GM19463 (cell line): ENCODE measurements around the gene MRPS30.
"Not testable (repeated sequence)": the region's sequence is repeated elsewhere in the genome, so short reads cannot be mapped to it uniquely, and the experiment has no call there.

Experiments
- ATAC-seq: cut with Tn5 transposase; IDR thresholded peaks from one replicate; pipeline ENCODE4 v1.9.1; 2021; ENCODE audit warnings: mild to moderate bottlenecking, moderate library complexity; ENCODE audit not compliant: unreplicated experiment

The MRPS30 gene

GRCh38 chr5:44808435-44809214, at the start of gene MRPS30:
MRPS30 (plus strand) TSS chr5:44808947; CDS start chr5:44808963, 16 bp downstream.
- ATAC-seq: peak; percentile 96

GRCh38 chr5:44769200-44769876, 39.4 kb upstream of the MRPS30 start:
- no peak for ATAC-seq

GRCh38 chr5:44769877-44770209, 38.9 kb upstream of the MRPS30 start:
- ATAC-seq: no peak

DNA sequence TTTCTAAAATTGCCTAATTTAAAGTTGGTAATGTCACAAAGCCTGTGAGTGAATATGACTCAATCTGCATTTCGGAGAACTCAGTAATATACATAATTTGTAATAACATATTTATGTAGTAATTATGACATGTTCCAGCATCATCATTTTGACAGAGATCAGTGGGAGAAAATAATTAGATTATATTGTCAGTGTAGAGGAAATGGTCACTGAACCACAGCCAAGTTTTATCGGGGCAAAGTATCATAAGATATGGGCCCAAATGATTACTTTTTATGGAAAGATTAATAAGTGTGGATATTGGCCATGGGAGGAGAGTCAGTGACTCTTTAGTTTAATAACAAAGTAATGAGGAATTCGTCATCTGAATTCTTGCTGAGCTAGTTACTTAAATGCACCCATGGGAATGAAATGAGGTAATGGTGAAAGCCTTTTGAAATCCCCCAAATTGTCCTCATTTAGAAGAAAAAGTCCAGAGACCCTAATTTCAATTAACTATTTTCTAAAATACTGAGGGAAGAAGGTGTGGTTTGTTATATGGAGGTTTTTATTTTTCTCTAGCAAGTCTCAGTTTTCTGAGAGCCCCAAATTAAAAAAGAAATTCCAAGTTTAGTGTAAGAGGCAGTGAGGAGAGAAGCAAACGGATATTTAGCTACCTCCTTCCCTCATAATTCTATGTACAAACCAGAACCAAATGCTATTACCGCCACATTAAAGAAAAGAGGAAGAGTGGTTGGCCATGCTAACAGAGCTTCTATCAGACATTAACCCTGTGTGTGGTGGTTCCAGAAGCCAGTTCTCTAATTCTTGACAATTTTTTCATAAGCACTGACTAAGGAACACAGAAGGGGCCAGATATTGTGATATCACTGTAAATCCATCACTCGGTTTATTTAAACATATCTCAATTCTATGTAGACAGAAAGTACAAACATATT, 37.7 kb upstream of the MRPS30 start:
- ATAC-seq: no peak

DNA sequence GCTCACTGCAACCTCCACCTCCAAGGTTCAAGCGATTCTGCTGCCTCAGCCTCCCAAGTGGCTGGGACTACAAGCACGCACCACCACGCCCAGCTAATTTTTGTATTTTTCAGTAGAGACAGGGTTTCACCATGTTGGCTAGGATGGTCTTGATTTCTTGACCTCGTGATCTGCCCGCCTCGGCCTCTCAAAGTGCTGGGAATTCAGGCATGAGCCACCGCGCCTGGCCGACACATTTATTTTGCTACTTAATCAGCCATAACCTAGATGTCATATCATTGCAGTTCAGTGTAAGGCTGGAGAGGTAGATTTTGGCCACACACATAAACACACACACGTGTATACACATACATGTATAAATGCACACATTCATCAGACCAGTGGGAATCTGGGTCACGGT, 36.4 kb upstream of the MRPS30 start:
- ATAC-seq: not testable (repeated sequence)

DNA sequence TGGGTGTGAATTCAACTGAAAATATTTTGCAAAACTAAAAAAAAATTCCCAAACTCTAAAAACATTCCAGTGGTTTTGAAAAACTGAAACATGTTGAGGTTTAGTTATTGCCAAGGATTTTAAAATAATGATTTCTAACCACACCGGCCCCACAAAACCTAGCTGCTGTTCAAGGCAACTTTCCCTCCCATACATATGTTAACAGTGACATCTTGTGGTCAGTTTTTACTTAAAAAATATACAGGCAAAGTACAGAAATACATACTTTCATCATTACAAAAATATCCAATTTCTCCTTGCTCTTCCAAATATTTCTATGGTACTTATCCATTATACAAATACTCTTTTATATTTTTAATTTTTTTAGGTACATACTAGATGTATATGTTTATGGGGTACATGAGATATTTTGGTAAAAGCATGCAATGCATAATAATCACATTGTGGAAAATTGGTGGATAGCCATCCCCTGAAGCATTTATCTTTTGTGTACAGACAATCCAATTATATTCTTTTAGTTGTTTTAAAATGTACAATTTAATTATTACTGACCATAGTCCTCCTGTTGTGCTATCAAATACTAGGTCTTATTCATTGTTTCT, 34.4 kb upstream of the MRPS30 start:
- ATAC-seq: peak; percentile 55

DNA sequence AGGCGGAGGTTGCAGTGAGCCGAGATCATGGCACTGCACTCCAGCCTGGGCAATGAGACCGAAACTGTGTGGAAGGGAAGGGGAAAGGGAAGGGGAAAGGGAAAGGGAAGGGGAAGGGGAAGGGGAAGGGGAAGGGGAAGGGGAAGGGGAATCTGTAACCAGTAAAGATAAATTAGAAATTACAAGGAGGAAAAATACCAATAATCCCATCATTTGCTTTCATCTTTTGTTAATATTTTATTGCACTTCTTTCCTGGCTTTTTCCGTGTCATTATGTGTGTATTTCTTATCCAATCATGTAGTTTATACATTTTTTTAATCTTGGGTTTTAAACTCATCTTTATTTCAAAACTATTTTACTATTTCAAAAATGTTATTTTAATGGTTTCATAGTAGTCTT, 29.6 kb upstream of the MRPS30 start:
- ATAC-seq: no peak

- no peak for ATAC-seq
Observed at GRCh38 chr5:44783634-44784315, 25.0 kb upstream of the MRPS30 start.

DNA sequence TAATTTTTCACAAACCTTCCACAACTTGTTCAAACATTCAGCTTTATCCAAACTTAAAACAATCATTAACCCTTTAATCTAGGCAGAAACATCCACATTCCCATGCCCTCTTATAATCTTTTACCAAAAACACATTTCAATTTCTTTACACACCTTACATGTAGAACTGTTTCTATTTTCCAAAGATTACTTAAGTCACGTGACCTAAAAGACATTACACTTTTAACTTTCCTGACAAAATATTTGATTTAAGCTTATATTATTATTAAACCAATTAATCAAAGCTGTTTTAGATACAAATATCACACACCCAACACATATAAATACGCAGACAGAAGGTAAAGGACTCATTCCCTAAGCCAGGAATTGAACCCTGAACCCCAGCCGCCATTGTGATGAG, 21.0 kb upstream of the MRPS30 start:
- no peak for ATAC-seq

DNA sequence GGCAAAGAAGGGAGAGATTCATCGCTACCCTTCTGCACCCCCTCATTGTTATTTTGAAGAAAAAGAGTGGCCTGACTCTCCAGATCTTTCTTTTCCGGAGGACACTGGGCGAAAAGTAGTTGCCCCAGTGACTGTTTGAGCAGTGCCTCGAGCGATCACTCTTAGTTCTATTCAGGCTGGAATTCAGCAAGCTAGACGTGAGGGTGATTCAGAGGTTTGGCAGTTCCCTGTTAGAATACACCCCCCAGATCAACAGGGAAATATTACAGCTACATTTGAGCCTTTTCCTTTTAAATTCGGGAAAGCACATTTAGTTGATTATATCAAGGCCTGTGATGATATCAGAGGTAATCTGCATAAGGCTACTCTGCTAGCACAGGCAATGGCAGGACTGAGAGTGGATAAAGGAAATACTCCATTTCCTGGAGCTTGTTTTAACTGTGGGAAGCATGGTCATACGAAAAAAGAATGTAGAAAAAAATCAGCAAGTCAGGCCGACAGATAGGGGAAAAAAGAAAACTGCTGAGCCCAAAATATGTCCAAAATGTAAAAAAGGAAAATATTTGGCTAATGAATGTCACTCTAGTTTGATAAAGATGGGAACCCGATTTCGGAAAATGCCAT, 19.3 kb upstream of the MRPS30 start:
- not testable (repeated sequence) for ATAC-seq

DNA sequence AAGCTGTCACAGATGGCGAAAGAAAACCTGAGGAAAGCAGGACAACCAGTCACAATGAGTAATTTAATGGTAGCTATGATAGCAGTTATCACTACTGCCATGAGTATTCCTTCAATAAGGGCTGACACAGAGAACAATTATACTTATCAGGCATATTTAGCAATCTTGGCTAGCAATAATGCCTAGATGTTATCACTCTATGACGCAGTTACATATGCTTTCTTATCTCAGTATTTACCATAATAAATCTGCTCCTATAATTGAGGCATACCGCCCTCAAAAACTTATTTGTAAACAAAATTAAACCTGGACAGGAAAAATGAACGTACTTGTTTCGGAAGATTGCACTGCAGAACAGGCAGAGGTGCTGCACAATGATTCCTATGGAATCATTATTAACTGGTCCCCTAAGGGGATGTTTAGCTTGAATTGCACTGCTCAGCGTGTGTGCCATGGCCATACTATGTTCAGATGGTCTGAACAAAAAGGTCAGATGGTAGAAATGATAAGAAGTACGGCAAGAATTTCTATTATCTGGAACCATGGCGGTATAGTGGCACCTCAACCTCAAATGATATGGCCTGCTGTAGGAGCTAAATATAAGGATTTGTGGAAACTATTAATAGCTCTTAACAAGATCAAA, 16.6 kb upstream of the MRPS30 start:
- not testable (repeated sequence) for ATAC-seq

DNA sequence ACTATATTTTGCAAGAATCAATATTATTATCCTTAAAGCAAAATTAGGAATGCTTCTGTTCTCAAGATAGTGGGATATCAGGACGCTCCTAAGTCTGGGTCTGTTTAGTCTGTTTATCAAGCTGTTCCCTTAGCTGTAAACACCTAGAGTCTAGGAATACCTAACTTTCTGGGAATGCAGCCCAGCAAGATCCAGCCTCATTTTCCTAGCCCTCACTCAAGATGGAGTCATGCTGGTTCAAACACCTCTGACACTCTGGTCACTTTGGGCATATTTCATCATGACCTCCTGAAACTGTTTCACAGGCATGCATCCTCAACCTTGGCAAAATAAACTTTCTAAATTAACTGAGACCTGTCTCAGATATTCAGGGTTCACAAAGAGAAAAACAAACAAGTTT, 14.4 kb upstream of the MRPS30 start:
- ATAC-seq: no peak

DNA sequence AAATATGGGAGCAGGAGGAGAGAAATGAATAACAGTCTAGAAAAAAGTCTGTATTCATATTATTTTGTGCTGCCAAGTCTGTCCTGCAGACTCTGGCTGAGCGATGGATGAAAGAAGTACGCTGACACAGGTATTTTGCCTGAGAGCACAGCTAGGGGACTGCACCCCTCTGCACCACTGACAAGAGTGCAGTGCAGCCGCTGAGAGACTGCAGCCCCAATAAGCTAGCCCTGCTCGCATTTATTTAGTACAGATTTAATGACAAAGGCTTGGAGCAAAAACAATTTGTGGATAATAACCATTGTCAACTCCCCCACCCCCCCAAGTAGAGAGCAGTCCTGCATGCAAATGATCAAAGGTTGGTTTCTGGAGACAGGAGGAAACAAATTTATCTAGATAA, 13.3 kb upstream of the MRPS30 start:
- ATAC-seq: no peak

DNA sequence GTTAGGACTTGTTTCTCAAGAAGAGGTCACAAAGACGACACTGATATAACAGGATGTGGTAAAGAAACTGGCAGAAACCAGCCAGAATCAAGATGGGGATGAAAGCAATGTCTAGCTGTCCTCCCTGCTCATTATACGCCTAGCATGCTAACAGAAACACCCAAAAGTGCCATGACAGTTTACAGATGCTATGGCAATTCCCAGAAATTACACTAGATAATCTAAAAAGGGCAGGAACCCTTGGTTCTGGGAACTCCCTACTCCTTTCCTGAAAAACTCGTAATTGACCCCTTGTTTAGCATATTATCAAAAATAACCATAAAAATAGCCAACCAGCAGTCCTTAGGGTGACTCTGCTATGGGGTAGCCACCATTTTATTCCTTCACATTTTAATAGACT, 10.9 kb upstream of the MRPS30 start:
- ATAC-seq: no peak

GRCh38 chr5:44801992-44802391, 6.8 kb upstream of the MRPS30 start:
- ATAC-seq: no peak

DNA sequence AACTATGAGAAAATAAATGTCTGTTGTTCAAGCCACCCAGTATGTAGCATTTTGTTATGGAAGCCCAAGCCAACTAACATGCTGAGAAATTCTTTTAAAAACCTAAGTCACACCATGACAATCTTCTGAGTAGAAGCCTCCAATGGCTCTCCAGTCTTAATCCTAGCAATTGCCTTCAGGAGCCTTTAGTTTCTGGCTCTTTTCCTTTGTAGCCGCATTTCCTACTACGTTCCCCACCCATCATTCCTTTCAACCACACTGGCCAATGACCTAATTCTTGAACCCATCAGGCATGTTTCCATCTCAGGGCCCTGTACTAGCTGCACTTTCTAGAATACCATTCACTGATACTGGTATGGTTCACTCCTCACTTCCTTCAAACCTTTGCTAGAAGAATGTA, 2.1 kb upstream of the MRPS30 start:
- ATAC-seq: no peak

GRCh38 chr5:44807269-44807668, 1.5 kb upstream of the MRPS30 start:
- ATAC-seq: no peak

GRCh38 chr5:44809215-44809955, 638 bp downstream of the MRPS30 start:
- peak; percentile 25 for ATAC-seq

- no peak for ATAC-seq
Observed at GRCh38 chr5:44809956-44810420, 1.2 kb downstream of the MRPS30 start.
